Embryonic facial prominence (tissue), 1 donor: ENCODE results near the gene TAOK3.
"Not testable (repeated sequence)": the region's sequence is repeated elsewhere in the genome, so short reads cannot be mapped to it uniquely, and the experiment has no call there.

Experiments
- DNase-seq: peaks from one replicate; pipeline ENCODE4 v3.0.0-alpha.2; 2016; ENCODE audit errors: extremely low spot score

Gene TAOK3

GRCh38 chr12:118372541-118373495 lies at the start of gene TAOK3:
Gene TAOK3 (minus strand): TSS chr12:118372907. CDS start chr12:118255567, 117,340 bp downstream.
- peak; percentile 96 for DNase-seq

GRCh38 chr12:118420673-118421072 lies 48.0 kb upstream of the TAOK3 start:
- DNase-seq = no peak

- DNase-seq = no peak
Observed at GRCh38 chr12:118418385-118419057, 45.8 kb upstream of the TAOK3 start.

DNA sequence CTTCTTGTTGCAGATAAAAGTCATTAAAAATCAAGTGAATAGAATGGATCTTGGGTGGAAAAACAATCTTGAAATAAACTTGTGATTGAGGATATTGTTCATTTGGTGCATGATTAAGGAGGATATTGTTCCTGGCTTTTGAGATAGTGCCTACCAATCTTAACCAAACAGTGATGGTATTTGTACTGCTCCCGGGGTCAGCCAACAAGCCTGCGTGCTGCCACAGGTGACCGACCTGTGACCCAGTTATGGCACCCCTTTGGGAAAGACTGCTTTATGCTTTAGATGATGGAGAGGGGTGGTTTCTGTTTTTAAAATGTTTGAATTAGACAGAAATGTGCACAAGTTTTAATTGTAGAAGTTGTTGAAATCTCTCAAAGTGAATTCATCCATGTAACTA lies 45.2 kb upstream of the TAOK3 start:
- no peak for DNase-seq

- DNase-seq = no peak
Observed at GRCh38 chr12:118409834-118410233, 37.1 kb upstream of the TAOK3 start.

DNA sequence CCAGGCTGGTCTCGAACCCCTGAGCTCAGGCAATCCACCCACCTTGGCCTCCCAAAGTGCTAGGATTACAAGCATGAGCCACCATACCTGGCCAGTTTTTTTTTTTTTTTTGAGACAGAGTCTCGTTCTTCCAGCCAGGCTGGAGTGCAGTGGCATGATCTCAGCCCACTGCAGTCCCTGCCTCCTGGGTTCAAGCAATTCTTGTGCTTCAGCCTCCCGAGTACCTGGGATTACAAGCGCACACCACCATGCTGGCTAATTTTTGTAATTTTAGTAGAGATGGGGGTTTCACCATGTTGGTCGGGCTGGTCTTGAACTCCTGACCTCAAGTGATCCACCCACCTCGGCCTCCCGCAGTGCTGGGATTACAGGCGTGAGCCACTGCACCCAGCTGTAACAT lies 35.5 kb upstream of the TAOK3 start:
- DNase-seq = not testable (repeated sequence)

DNA sequence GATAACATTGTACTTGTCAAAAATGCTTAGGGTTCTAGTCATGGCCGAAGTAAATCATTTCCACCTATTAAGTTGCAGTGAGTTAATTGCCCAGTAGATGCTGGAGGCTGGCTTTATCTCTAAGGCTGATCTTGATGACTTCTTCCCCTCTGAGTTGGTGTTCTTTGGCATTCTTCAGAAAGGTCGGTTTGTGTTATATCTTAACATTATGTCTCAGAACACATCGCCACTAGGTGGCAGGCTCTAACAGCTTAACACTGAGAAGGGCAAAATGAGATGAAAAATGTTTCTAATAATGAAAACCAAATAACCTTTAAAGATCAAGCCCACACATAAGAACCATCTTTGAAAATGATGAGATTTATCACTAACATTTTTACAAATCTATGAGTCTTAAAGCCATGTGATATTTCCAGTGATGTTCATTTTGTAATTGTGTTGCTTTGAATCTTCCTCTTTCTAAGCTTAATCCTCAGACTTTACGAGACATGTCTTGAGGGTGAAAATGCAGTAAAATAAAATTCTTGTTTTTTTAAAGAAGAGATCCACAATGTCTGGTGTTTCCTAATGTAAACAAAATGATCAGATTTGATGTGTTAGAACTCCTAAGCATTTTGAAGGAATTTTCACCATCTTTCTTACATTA lies 32.3 kb upstream of the TAOK3 start:
- DNase-seq = no peak

DNA sequence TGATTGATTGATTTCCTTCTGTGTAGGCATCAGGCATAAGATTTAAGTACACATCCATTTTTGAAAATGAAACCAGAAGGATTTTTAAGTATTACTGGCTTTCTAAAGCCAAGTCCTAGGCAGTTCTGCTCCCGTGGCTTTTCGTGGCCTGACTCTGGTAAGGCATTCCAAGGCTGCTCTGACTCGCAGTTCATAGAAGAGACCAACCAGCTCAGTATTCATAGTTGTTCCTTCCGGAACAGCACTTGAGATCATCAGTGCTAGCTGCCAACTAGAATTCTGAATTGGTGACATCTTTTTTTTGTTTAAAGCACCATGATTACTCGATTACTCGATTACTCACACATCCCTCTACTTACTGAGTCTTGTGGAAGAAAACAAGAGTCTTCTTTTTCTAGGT lies 29.5 kb upstream of the TAOK3 start:
- DNase-seq = no peak

DNA sequence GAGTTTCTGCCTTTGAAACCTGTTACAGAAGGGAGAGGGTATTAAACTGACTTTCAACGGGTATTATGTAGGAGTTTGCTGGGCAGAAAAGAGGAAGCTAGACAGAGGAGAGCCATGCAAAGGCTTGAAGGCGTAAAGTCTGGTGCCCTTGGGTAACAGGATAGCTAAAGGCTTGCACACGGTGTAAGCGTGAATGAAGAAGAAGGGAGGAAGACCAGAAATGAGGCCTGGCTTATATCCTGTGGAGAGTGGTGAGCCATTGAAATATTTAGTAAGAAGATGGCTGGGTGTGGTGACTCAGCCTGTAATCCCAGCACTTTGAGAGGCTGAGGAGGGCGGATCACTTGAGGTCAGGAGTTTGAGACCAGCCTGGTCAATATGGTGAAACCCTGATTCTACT lies 26.2 kb upstream of the TAOK3 start:
- no peak for DNase-seq

- DNase-seq = no peak
Observed at GRCh38 chr12:118398524-118398923, 25.8 kb upstream of the TAOK3 start.

DNA sequence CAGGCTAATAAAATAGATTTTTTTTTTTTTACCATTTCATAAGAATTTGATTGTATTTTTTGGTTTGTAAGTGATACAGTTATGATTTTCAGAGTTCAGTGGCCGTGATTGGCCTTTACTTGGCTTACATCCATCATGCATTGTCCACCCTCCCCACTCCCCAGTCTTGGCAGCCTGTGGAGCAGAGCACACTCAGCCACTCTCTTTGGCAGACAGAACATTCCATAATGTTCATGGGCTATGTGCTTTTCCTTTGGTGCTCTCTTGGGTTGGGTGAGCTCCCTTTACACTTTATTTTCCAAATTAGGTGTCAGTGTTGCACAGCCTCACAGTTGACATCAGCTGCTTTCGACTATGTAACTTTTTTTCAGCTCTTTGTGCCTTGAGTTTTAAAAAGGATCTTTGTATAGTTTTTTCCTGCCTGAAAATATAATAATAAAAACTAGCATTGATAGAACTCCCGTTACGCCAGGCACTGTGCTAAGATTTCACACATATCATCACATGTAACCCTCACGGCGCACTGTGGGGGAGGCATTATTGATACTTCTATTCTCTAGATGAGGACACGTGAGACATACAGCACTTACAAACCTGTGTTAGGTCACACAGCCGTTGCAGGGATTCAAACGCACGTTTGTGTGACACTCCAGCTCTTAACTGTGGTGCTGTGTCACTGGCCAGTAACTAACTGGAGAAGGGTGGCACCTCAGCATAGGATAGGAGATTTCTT lies 25.2 kb upstream of the TAOK3 start:
- no peak for DNase-seq

DNA sequence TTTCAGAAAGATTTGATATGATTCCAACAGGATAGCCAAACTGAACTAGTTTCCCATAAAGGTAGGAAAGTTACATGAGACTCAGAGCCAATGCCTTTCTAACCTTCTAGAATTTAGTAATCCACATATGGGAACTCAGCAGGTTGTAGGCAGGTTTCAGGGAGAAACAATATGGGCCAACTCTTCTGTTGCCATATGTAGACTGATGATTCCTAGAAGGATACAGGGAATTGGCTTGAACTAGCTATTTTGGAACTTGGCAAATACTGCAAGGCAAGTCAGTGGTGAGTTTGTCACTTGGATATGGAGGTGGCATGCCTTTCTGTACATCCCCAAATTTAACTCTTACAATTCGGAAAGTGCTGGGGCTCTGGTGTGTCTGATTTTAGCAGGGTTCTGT lies 19.1 kb upstream of the TAOK3 start:
- DNase-seq = no peak

DNA sequence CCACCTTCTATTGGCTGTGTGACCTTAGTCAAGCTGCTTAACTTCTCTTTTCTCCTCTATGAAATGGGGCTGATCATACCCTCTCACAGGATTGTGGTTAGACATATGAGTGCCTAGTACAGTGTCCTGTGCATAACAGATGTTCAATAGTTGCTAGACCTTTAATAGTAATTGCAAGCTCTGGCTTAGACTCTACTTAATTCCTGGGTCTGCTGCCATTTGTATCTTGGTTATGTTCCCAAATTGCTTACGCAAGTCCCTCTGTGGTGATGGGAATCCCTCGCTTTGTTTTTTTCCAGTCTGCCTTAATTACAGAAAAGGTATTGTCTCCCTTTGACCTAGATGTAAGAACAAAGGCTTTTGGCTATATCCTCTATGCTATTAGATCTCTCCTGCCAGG lies 18.7 kb upstream of the TAOK3 start:
- no peak for DNase-seq

DNA sequence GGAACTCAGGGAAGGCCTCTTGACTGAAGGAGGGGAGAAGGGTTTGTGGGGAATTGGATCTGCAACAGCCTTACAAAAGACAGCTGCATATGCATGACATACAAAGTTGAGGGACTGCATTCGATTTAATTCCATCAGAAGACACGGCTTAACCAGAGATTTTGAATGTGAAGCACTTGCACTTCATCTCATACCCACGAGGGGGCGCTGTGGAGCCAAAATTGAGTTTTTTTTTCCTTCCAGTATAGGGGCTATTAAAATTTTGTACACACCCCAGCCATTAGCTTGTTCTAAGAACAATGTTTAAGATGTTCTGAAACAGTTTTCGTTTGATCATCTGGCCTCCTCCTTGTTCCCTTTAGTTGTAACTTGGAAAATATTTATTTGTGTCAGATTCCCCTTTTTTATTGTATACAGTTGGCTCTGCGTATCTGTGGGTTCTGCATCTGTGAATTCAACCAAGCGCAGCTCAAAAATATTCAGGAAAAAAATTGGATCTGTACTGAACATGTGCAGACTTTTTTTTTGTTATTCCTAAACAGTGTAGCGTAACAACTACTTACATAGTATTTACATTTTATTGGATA lies 5.3 kb upstream of the TAOK3 start:
- peak; percentile 36 for DNase-seq

GRCh38 chr12:118377021-118377883 lies 4.5 kb upstream of the TAOK3 start:
- DNase-seq = no peak

DNA sequence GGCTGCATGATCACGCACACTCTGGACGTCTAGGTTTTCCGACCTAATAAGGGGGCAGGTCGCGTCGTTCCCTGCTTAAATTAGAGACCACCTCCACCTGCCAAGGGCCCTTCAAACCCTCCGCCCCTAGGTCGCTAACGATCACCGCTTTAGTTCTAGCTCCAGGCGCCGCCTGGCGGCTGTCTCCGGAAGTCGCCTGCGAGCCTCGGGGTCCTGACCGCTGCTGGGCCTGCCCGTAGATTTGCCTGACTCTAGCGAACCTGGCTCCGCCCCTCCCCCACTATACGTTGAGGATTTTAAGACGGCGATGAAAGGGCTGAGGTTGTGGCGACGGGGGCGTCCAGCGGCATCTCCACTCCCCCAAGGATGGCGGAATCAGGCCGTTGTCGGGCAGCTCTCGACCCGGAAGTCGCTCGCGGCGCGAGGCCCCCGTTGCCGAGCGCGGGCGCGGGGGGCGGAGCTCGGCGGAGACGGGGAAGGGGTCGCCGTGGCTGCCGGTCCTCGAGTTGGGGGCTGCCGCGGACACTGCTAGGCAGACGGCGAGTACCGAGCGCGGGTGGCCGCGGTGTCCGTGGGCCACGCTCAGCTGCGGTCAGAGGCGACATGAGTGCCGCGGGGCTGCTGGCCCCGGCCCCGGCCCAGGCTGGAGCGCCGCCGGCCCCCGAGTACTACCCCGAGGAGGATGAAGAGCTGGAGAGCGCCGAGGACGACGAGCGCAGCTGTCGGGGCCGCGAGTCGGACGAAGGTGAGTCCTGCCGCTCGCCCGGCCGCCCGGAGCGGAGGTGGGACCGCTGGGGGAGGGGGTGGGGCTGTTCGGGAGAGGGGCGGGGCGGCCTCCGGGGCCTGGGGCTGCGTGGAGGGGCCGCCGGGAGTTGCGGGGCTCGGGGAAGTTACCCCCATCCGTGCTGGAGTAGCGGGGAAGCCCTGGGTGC lies 3.6 kb upstream of the TAOK3 start, which contains the start of gene SUDS3:
TSS of gene SUDS3 (plus strand) at position 467 of the 932 bp plus-strand sequence. CDS start at position 604, 137 bp downstream.
- DNase-seq = peak; percentile 82

DNA sequence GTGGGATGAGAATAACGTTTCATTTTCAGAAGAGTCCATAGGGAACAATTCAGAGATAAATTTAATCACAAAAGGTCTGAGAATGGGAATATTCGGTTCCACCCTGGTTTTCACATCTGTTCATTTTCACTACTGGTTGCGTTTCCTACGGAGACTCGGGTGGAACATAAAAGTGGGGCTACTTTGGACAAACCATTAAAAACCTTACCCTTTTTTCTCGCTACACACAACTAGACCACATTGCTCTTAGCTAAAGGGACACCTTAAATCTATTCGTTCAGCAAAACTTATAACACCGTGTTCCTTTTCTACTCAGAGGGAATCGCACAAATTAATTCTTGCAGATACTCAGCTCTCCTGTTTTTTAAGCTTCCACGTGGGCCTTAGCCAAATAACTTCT lies 2.6 kb upstream of the TAOK3 start:
- no peak for DNase-seq

DNA sequence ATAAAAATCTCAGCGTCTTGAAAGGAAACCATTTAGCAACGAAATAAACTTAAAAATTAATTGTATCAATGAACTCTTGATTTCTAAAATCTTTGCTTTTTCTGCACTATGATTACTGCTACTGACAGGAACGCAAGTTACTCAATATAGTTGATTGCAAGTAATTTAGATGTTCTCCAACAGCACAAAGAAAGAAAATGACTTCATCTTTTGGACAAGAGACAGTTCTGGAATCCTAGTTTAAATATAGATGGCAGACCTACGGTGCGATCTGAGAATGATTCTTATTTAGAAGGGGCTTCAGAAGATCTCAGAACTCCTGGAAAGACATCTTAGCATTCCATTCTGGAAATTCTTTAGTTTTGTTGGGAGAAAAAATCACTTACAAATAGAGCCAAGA lies 2.2 kb upstream of the TAOK3 start:
- no peak for DNase-seq

GRCh38 chr12:118374126-118374725 lies 1.5 kb upstream of the TAOK3 start:
- no peak for DNase-seq
